Activated gamma-delta T cell (primary cell): ENCODE results near the gene GNA15.
"Not testable (repeated sequence)": the region's sequence is repeated elsewhere in the genome, so short reads cannot be mapped to it uniquely, and the experiment has no call there.

Source experiments
- DNase-seq: peaks from one replicate; lab custom pipeline; 2025; lab: John Stamatoyannopoulos, UW
- total RNA-seq, 2 donors: gene quantifications; one replicate each; lab custom pipeline; 2026; lab: John Stamatoyannopoulos, UW

Gene GNA15
- total RNA-seq, result 2.4 to 22.6 reads per million in 2 donors

DNA sequence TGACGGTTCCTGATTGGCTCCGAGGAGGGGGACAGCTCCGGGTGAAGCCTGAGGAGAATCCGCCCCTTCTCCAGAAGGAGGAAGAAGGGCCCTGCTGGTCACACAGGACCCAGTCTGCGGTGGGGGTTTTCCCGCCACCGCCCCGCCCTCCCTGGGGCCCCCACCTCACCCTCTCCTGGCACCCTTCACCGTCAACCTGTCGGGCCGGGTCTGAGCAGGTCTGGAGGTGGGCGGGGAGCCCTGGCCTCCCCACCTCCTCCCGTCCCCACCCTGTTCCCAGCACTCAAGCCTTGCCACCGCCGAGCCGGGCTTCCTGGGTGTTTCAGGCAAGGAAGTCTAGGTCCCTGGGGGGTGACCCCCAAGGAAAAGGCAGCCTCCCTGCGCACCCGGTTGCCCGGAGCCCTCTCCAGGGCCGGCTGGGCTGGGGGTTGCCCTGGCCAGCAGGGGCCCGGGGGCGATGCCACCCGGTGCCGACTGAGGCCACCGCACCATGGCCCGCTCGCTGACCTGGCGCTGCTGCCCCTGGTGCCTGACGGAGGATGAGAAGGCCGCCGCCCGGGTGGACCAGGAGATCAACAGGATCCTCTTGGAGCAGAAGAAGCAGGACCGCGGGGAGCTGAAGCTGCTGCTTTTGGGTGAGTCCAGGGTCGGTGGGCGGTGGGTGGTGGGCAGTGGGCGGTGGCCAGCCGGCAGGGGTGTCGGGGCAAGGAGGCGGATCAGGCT, at the start of gene GNA15:
TSS of gene GNA15 (plus strand) at position 73 of the 723 bp plus-strand sequence. CDS start at position 491, 418 bp downstream.
- no peak for DNase-seq

DNA sequence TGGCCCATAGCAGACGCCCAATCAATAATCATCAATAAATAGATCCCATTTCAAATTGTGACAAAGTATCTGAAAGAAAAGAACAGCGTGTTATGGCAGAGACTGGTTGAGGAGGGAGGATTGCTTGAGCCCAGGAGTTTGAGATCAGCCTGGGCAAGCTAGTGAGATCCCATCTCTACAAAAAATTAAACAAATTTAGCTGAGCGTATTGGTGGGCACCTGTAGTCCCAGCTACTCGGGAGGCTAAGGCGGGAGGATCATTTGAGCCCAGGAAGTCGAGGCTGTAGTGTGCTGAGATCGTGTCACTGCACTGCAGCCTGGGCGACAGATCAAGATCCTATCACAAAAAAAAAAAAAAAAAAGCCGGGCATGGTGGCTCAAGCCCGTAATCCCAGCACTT, 48.1 kb upstream of the GNA15 start:
- no peak for DNase-seq

GRCh38 chr19:3089299-3089855, 46.5 kb upstream of the GNA15 start:
- DNase-seq, result not testable (repeated sequence)

DNA sequence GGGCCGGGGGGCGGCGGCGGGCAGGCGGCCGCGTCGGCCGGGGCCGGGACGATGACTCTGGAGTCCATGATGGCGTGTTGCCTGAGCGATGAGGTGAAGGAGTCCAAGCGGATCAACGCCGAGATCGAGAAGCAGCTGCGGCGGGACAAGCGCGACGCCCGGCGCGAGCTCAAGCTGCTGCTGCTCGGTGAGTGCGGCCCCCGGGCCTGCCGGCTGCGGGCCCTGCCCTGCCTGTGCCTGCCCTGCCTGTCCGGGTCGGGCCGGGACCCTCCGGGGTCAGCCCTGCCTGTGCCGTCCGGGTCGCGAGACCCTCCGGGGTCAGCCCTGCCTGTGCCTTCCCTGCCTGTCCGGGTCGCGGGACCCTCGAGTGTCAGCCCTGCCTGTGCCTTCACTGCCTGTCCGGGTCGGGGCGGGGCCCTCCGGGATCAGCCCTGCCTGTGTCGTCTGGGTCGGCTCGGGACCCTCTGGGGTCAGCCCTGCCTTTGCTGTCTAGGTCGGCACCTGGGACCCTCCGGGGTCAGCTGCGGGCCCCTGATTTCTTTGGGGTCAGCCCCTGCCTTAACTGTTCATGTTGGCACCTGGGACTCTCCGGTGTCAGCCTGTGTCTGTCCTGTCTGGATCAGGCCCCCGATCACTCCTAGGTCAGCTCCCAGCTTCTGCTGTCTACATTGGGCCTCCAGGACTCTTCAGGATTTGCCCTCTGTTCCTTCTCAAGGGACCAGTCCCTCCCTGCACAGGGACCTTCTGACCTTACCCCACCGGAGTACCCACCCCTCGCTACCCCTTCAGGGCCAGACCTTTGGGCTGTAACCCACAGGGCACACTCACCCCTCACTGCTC, 41.0 kb upstream of the GNA15 start:
- no peak for DNase-seq

- DNase-seq, result peak; percentile 40
These were observed 40.2 kb upstream of the GNA15 start for GRCh38 chr19:3095441-3096191.

DNA sequence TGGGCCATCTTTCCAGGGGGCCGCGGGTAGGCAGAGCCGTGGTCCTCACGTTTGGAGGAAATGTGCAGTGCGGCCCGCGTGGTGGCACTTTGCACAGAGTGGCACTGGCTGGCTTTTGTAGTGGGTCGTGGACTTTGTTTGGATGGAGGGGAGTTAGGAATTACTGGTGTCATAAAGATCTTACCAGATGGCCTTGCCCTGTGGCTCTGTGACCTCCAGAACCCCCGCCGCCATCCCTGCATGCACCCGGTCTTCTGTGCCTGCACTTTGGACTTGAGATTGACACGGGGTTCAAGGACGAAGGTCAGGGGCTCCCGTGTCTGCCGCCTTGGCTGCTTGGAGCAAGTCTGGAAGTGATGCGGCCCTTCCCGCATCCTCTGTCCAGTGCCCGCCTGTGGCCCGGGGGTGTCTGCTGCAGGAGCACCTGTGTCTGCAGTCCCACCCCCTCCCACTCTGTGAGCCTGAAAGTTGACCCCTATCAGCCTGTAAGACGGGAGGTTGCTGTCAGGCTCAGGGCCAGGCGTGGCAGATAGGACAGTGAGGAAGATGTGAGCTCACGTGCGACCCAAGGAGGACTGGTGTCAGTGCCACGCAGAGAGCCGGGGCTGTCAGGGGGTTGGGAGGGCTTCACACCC, 39.4 kb upstream of the GNA15 start:
- no peak for DNase-seq

DNA sequence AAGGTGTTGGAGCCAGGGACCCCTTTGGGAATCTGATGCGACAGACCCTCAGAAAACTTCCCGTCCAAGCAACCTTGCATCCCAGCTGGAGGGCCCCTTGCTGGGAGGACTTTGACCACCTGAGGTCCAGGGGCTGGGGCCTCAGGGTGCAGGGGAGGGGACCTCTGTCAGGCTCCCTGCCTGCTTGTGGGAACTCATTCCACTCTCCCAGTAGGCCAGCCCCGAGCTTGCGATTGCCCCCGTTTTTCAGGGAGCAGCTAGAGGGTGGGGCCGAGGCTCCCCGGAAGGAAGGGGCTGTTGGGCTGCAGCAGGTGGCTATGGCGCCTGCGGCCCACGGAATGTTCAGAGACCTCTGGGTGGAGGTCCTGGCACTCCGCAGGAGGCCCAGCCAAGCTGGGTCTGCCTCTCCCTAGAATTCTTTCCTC, 38.9 kb upstream of the GNA15 start:
- DNase-seq, result no peak

GRCh38 chr19:3097442-3097871, 38.4 kb upstream of the GNA15 start:
- DNase-seq, result no peak

DNA sequence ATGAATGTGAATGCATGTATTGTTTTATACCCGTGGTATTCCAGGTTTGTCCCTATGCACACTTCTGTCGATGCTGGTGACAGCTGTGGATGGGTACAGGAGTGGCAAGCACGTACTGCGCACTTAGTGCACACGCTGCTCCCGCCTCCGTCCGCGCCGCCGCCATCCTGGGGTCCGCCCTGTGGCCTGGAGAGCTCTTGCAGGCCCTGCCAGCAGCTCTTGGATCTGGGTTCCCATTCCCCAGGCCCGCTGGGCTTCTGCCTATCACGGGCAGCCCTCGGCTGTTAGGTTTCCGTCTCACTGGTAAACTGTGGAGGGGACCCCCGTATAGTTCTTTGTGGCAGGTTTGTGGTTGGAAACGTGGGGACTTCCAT, 37.7 kb upstream of the GNA15 start:
- DNase-seq, result no peak

GRCh38 chr19:3098515-3099346, 37.1 kb upstream of the GNA15 start:
- no peak for DNase-seq

GRCh38 chr19:3099347-3100145, 36.3 kb upstream of the GNA15 start:
- DNase-seq, result no peak

- DNase-seq, result no peak
These were observed 35.5 kb upstream of the GNA15 start for GRCh38 chr19:3100331-3100730.

DNA sequence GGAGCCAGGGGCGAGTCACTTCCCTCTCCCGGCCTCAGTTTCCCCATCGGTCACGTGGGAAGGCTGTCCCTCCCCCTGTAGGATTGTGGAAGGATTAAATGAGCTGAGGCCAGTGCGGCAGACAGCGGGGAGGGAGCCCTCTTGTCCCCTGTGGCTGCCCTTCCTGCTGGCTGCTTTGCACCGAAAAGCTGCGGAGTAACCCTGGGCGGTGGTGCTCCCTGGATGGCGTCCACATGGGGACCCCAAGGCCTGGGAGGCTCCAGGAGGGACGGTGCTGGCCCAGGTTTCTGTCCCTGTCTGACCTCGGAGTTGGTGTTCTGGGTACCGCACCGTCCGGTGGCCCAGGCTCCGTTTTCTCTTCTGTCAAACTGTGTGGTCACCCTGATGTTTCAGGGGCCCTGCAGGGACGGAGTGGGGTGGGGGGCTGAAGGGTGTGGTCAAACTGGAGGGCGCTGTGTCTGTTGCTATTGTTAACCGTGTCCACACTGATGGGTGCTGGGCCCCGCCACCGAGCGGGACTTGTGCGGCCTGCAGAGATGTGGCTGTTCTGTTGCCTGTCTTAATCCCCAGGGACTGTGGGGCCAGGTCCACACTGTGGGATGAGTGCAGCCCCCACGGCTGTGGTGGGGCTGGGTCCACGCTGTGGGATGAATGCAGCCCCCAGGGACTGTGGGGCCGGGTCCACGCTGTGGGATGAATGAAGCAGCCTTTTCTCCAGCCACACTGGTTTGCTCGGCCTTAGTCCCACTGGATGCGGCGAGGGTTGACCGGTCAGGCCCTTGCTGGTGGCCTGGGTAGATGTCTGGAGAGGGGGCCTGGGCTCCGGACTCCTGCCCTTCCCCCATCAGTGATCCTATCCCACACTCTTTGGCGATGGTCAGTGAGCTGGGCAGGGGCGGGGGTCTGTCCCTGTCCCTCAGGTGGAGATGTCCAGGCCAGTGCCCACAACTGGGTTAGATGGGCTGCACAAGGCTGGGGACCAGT, 34.8 kb upstream of the GNA15 start:
- DNase-seq, result no peak

GRCh38 chr19:3102239-3103140, 33.3 kb upstream of the GNA15 start:
- DNase-seq, result no peak

GRCh38 chr19:3104708-3104983, 31.2 kb upstream of the GNA15 start:
- DNase-seq, result no peak

DNA sequence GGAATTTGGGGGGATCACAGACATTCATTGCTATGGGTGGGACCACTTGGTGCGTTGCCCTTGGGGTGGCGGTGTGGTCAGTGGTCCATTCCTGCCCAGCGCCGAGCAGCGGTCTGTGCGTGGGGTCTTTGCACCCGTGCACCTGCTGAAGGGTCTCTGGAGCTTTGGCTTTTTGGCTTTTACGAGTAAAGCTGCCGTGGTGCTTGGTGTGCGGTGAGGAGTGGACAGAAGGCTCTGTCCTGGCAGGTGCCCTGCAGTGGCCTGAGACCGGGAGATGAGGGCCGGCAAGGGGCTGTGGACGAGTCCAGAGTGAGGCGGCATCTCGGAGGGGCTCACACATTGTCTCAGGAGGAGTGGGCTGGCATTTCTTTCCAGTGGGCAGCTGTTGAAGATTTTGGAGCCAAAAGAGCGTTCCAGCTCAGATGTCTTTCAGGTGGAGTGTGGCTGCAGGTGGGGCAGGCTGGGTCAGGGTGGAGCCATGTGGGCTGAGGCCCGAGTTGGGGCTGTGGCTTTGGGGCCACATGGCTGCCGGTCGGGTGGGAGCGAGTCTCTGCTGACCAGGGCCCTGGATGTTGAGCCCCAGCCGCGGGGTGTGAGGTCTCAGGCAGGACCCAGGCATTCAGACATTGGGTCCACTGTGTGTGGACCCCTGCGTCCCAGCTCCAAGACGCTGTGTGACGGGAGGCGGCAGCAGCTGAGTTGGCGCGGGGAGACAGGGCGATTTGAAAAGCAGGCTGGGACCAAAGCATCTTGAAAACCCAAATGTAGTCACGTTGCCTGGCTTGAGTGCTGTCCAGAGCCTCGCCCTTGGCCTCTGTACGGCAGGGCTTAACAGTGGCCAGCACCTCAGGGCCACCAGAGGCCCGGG, 30.0 kb upstream of the GNA15 start:
- DNase-seq, result no peak
